HG03064 (cell line): Measurements from ENCODE around the gene CREG2.

Experiments
- ATAC-seq: cut with Tn5 transposase; IDR thresholded peaks from one replicate; pipeline ENCODE4 v1.9.1; 2021; ENCODE audit warnings: low read depth; ENCODE audit not compliant: unreplicated experiment

The CREG2 gene

GRCh38 chr2:101410114-101410513 is 22.8 kb upstream of the CREG2 start:
- no peak for ATAC-seq

- ATAC-seq, result no peak
Observed at GRCh38 chr2:101409699-101410098, 22.4 kb upstream of the CREG2 start.

- no peak for ATAC-seq
Observed at GRCh38 chr2:101408925-101409324, 21.6 kb upstream of the CREG2 start.

- no peak for ATAC-seq
Observed at GRCh38 chr2:101405351-101405899, 18.1 kb upstream of the CREG2 start.

GRCh38 chr2:101403745-101404144 is 16.4 kb upstream of the CREG2 start:
- no peak for ATAC-seq

- ATAC-seq, result no peak
Observed at GRCh38 chr2:101402630-101403029, 15.3 kb upstream of the CREG2 start.

- ATAC-seq, result no peak
Observed at GRCh38 chr2:101401906-101402305, 14.6 kb upstream of the CREG2 start.

GRCh38 chr2:101401326-101401665 is 14.0 kb upstream of the CREG2 start:
- no peak for ATAC-seq

- ATAC-seq, result no peak
Observed at GRCh38 chr2:101400506-101401325, 13.4 kb upstream of the CREG2 start.

GRCh38 chr2:101400048-101400447 is 12.7 kb upstream of the CREG2 start:
- no peak for ATAC-seq

- ATAC-seq, result no peak
Observed at GRCh38 chr2:101399021-101399799, 11.9 kb upstream of the CREG2 start.

GRCh38 chr2:101398116-101398821 is 11.0 kb upstream of the CREG2 start:
- ATAC-seq, result no peak

GRCh38 chr2:101396316-101396717 is 9.0 kb upstream of the CREG2 start:
- ATAC-seq, result no peak

- no peak for ATAC-seq
Observed at GRCh38 chr2:101395545-101396315, 8.4 kb upstream of the CREG2 start.

GRCh38 chr2:101388232-101388631 is 929 bp upstream of the CREG2 start:
- no peak for ATAC-seq

- ATAC-seq, result no peak
Observed at GRCh38 chr2:101386599-101387150, 628 bp downstream of the CREG2 start.

GRCh38 chr2:101383016-101383541 is 4.2 kb downstream of the CREG2 start:
- ATAC-seq, result no peak

- ATAC-seq, result no peak
Observed at GRCh38 chr2:101382442-101382841, 4.9 kb downstream of the CREG2 start.

GRCh38 chr2:101380376-101380775 is 6.9 kb downstream of the CREG2 start:
- ATAC-seq, result no peak

GRCh38 chr2:101379091-101379490 is 8.2 kb downstream of the CREG2 start:
- ATAC-seq, result no peak
